Effector memory CD8-positive, alpha-beta T cell (primary cell): ENCODE data around the gene ZNF610.
A peak's percentile ranks its signal among the peaks of the same experiment; 100 is the strongest.
"Not testable (repeated sequence)": the region's sequence is repeated elsewhere in the genome, so short reads cannot be mapped to it uniquely, and the experiment has no call there.

Experiments used
- ATAC-seq: fragments of 150-1000 bp; cut with Tn5 transposase; replicated peaks from 2 replicates; pipeline ENCODE4 v1.10.0; 2021; ENCODE audit warnings: mild to moderate bottlenecking, moderate library complexity
- DNase-seq, 3 experiments: peaks; one replicate each; pipeline ENCODE4 v3.0.0; 2021
- H3K27ac Mint-ChIP-seq, 2 donors: one replicate each; pipeline ENCODE4 v1.8.0; 2022; ENCODE audit warnings: mild to moderate bottlenecking in 2 of 2, mixed read lengths in 2 of 2, moderate library complexity in 2 of 2
- H3K27me3 Mint-ChIP-seq, 2 donors: one replicate each; pipeline ENCODE4 v1.8.0; 2022; ENCODE audit warnings: mixed read lengths in 2 of 2
- H3K36me3 Mint-ChIP-seq: one replicate; pipeline ENCODE4 v1.8.0; 2022; ENCODE audit warnings: mild to moderate bottlenecking, moderate library complexity, mixed read lengths; ENCODE audit not compliant: insufficient read depth
- H3K4me1 Mint-ChIP-seq, 2 donors: one replicate each; pipeline ENCODE4 v1.8.0; 2022; ENCODE audit warnings: low read depth in 2 of 2, mixed read lengths in 2 of 2
- H3K4me3 Mint-ChIP-seq, 2 donors: one replicate each; pipeline ENCODE4 v1.8.0; 2022; ENCODE audit warnings: mild to moderate bottlenecking in 2 of 2, mixed read lengths in 2 of 2, moderate library complexity in 2 of 2
- H3K9me3 Mint-ChIP-seq, 2 donors: one replicate each; pipeline ENCODE4 v1.8.0; 2022; ENCODE audit warnings: mixed read lengths in 2 of 2

Gene ZNF610

DNA sequence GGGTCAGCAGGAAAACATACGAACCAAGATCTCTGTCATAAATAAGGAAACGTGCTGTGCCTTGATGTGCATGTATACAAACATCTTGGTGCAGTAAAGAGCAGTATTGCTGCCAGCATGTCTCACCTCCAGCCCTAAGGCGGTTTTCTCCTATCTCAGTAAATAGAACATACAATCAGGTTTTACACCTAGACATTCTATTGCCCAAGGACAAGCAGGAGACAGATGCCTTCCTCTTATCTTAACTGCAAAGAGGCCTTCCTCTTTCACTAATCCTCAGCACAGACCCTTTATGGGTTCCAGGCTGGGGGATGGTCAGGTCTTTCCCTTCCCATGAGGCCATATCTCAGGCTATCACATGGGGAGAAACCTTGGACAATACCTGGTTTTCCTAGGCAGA is 3.0 kb downstream of the ZNF610 start:
- H3K27ac Mint-ChIP-seq, DNase-seq, ATAC-seq, H3K9me3 Mint-ChIP-seq, H3K27me3 Mint-ChIP-seq, H3K4me3 Mint-ChIP-seq: not testable (repeated sequence)
- Mint-ChIP-seq H3K4me1 (peaks cover 12 to 13% of the 10 kb centered on the region in 2 donors), H3K36me3 (peaks cover 19% of the 10 kb centered on the region)

DNA sequence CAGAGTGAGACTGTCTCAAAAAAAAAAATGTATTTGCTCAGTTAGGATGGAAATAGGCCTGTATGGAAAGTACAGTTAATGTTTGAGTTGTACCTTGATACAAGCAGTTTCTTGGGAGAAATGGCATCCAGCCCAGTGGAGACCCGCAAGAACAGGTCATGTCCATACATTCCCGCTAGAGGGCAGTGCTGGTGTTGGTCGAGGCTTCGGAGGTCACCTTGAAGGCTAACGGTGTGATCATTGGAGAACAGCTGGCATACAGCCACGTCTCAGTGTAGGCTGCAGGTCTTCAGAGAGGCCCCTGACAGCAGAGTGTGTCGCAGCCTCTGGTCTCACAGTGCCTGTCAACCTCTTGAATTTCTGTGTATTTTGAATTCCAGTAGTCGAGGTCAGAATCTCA is 7.5 kb downstream of the ZNF610 start:
- Mint-ChIP-seq H3K9me3 (no peaks in the 10 kb centered on the region), H3K4me3 (no peak overlapping the region)

DNA sequence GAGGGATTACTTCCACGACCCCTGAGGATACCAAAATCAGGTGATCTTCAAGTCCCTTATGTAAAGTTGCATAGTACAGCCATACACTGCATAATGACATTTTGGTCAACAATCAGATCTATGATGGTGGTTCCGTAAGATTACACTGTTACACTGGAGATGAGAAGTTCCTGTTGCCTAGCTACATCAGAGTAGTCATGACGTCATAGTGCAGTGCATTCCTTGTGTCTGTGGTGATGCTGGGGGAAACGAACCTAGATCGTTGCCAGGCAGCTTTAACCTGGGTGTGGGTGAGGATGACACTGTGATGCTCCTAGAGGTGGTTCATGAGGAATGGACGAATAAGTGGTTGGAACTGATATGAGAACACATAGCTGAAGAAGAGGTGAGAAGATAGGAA is 9.1 kb downstream of the ZNF610 start:
- H3K27ac Mint-ChIP-seq: no peak overlapping the region
- H3K27me3 Mint-ChIP-seq: no peaks in the 10 kb centered on the region

More for the DNA sequence above, 7.5 kb downstream of the ZNF610 start:
- peak; percentile 44 to 53 (median 45) for DNase-seq
- peak; percentile 67 for ATAC-seq
- H3K27ac Mint-ChIP-seq: no peak overlapping the region
- H3K27me3 Mint-ChIP-seq: no peaks in the 10 kb centered on the region
- peaks cover 0 to 3% of the 10 kb centered on the region in 2 donors for H3K4me1 Mint-ChIP-seq
- H3K36me3 Mint-ChIP-seq: peaks cover 4% of the 10 kb centered on the region

DNA sequence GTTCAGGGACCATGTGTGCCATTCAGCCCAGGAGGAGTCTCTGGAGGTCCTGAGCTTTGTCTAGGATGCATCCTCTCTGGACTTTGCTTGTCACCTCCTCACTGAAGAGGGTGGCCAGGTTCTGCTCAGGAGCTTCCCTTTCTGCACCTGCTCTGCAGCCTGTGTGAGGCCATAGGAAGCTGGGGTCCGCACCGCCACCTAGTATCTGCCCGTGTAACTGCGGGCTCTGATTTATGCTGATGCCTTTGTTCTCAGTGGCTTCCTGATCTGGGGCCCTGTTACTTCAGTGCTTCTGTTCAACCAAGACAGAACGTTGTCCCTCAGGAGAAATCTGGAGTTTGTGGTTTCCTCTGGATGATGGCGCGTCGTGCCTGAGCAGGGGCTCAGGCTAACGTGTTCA is 15.5 kb downstream of the ZNF610 start:
- ATAC-seq (no peak), DNase-seq (no peak)
- H3K4me1 Mint-ChIP-seq: no peaks in the 10 kb centered on the region
- H3K27ac Mint-ChIP-seq: no peak overlapping the region
- no peaks in the 10 kb centered on the region for H3K36me3 Mint-ChIP-seq
- peaks cover 4 to 6% of the 10 kb centered on the region in 2 donors for H3K9me3 Mint-ChIP-seq
- H3K4me3 Mint-ChIP-seq: no peak overlapping the region
- no peaks in the 10 kb centered on the region for H3K27me3 Mint-ChIP-seq

More for the DNA sequence above, 9.1 kb downstream of the ZNF610 start:
- ATAC-seq (no peak), DNase-seq (no peak)
- H3K4me3 Mint-ChIP-seq: no peak overlapping the region
- peaks cover 0 to 3% of the 10 kb centered on the region in 2 donors for H3K4me1 Mint-ChIP-seq
- H3K36me3 Mint-ChIP-seq: no peaks in the 10 kb centered on the region
- H3K9me3 Mint-ChIP-seq: no peaks in the 10 kb centered on the region

DNA sequence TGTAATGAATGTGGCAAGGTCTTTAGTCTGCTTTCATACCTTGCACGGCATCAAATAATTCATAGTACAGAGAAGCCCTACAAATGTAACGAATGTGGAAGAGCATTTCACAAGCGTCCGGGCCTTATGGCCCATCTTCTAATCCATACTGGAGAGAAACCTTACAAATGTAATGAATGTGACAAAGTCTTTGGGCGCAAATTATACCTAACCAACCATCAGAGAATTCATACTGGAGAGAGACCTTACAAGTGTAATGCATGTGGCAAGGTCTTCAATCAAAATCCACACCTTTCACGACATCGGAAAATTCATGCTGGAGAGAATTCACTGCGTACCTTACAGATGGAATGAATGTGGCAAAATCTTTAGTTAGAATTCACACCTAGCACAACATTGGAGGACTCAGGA is 30.4 kb downstream of the ZNF610 start:
- H3K27me3 Mint-ChIP-seq: no peaks in the 10 kb centered on the region
- DNase-seq (no peak), ATAC-seq (no peak)
- H3K36me3 Mint-ChIP-seq: peaks cover 12% of the 10 kb centered on the region
- H3K4me3 Mint-ChIP-seq: no peak overlapping the region
- H3K27ac Mint-ChIP-seq: no peak overlapping the region
- H3K4me1 Mint-ChIP-seq: peaks cover 8 to 9% of the 10 kb centered on the region in 2 donors
- H3K9me3 Mint-ChIP-seq: peaks cover 10 to 21% of the 10 kb centered on the region in 2 donors

DNA sequence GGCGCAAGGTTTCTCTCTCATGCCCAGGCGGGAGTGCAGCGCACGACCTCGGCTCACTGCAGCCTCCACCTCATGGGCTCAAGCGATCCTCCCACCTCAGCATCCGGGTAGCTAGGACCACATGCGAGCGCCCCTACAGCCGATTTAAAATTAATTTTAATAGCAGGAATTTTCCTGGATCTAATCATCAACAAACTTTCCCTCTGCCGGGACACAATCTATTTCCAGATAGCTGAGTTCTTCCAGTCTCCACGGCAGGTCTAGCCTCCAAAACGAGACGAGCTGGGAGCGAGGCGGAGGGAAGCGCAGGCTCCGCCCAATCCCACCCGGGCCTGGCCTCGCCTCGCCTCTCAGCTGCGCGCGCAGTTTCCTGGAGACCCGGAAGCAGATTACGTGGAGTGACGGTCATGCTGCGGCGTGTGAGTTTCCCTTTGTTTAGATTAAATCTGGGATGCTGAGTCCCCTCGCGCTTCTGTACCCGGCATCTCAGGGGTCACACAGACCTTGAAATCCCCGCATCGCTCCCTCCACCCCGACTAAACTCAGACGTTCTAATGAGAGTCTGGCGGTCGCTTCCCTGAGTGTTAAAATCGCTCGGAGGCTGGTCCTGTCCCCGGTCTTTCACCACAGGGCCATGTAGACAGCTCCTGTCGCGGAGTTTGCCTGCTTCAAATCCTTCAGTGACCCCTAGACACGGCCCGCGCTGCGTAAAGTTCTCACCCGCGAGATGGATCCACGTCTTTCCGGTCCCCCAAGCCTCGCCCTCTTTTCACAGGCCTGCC is 33.7 kb downstream of the ZNF610 start, which contains the start of gene ZNF880:
Gene ZNF880 (plus strand): TSS at position 365 of the 782 bp plus-strand sequence. CDS start 43 bp downstream, at position 408.
- Mint-ChIP-seq H3K27me3 (no peaks in the 10 kb centered on the region), H3K4me1 (peaks cover 8 to 9% of the 10 kb centered on the region in 2 donors), H3K36me3 (peaks cover 30% of the 10 kb centered on the region), H3K9me3 (peaks cover 6 to 13% of the 10 kb centered on the region in 2 donors), H3K27ac (peak within 1 kb of the TSS; percentile 96 to 100), H3K4me3 (peak within 1 kb of the TSS; percentile 90 to 97)
- ATAC-seq (peak; percentile 93), DNase-seq (peak; percentile 86 to 90 (median 86))

DNA sequence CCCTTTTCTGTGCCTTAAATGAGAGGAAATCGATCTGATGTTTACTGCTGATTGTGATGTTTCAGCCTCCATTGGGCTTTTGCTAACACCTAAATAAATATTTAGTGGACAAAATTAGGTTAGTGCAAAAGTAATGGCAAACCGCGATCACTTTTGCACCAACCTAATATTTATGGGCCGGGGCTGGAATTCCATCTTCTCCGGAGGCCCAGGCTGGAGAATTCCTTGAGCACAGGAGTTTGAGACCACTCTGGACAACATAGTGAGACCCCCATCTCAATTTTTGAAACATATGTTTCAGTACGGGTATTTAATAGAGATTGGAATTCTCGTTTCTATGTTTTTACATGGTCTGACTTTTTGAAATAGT is 34.3 kb downstream of the ZNF610 start:
- ATAC-seq: no peak
- Mint-ChIP-seq H3K27me3 (no peaks in the 10 kb centered on the region), H3K4me1 (peaks cover 8 to 9% of the 10 kb centered on the region in 2 donors), H3K36me3 (peaks cover 36% of the 10 kb centered on the region), H3K4me3 (peak overlapping the region; percentile 90 to 97), H3K9me3 (peaks cover 6 to 10% of the 10 kb centered on the region in 2 donors), H3K27ac (peak overlapping the region; percentile 96 to 100)
- DNase-seq: no peak

DNA sequence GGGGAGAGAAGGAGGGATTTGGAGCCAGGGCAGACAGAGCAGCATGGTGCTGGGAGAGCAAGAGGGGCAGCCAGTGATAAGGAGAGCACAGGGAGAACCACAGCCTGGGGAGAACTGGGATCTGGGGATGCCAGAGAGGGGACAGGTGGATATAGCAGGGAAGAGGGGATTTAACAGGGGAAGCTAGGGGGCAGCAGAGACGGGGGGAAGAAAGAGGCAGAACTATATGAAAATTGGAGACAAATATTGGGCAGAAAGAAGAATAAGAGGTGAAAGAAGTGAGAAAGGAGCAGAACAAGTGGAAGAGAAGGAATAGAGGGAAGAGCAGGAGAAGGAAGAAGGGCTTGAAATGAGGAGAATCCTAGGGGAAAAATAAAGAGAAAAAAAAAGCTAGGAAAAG is 55.1 kb downstream of the ZNF610 start:
- DNase-seq (no peak), ATAC-seq (no peak)
- no peaks in the 10 kb centered on the region for H3K27me3 Mint-ChIP-seq
- no peaks in the 10 kb centered on the region for H3K36me3 Mint-ChIP-seq
- no peak overlapping the region for H3K27ac Mint-ChIP-seq
- no peaks in the 10 kb centered on the region for H3K4me1 Mint-ChIP-seq
- no peak overlapping the region for H3K4me3 Mint-ChIP-seq
- H3K9me3 Mint-ChIP-seq: peaks cover 12 to 17% of the 10 kb centered on the region in 2 donors

DNA sequence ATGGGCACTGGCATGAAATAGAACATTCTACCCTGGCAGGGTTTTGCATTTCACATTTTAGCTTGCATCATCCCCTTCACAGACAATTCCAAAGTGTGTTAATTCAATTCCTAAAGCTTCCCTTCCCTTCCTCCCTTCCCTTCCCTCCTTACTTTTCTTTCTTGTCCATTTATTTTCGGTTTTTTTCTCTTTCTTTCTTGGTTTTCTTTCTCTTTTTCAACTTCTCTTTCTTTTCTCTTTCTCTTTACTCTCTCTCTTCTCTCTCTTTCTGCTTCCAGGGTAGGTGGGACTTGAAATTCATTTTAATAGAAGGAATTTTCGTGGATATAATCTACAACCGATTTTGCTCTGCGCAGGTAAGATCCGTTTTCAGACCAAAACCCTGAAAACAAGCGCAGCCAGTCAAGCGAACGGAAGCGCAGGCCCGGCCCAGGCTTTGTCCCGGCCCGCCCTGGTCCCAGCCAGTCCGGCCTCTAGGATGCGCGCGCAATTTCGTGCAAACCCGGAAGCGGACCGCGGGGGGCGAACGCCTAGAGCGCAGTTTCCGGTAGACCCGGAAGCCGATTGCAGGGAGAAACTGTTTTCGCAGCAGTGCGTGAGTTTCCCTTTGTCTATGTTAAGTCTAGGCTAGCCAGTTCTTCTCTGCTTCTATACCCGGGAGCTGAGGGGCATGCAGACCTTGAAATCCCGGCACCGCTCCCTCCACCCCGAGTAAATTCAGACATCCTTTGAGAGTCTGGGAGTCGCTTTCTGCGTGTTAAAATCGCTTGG is 61.5 kb downstream of the ZNF610 start, which contains the start of gene ZNF528:
Gene ZNF528 (plus strand): TSS at position 540 of the 771 bp plus-strand sequence. CDS start 4,165 bp downstream, outside the sequence.
- peaks cover 17 to 20% of the 10 kb centered on the region in 2 donors for H3K9me3 Mint-ChIP-seq
- peak; percentile 98 for ATAC-seq
- peak within 1 kb of the TSS; percentile 96 to 97 for H3K27ac Mint-ChIP-seq
- H3K36me3 Mint-ChIP-seq: peaks cover 37% of the 10 kb centered on the region
- peaks cover 12 to 16% of the 10 kb centered on the region in 2 donors for H3K4me1 Mint-ChIP-seq
- H3K27me3 Mint-ChIP-seq: no peaks in the 10 kb centered on the region
- DNase-seq: peak; percentile 92 to 94 (median 92)
- peak within 1 kb of the TSS; percentile 96 to 98 for H3K4me3 Mint-ChIP-seq

DNA sequence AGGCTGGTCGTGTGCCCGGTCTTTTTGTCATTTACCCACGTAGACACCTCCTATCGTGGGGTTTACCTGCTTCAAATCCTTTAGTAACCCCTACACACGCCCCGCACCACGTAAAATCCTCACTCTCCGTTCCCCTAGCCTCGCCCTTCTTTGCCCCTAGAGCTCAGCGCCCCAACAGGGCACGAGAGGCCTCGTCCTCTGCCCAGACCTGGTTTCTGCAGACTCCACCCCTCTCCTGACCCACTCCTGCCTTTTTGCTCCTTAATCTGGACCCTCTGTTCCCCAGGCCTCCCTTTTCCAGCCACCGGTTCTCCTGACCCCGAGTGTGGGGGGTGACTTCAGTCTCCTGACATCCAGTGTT is 62.0 kb downstream of the ZNF610 start:
- peak overlapping the region; percentile 96 to 98 for H3K4me3 Mint-ChIP-seq
- no peaks in the 10 kb centered on the region for H3K27me3 Mint-ChIP-seq
- ATAC-seq: peak; percentile 46
- H3K27ac Mint-ChIP-seq: peak overlapping the region; percentile 96 to 97
- peaks cover 12 to 16% of the 10 kb centered on the region in 2 donors for H3K4me1 Mint-ChIP-seq
- peaks cover 17 to 20% of the 10 kb centered on the region in 2 donors for H3K9me3 Mint-ChIP-seq
- peak in 1 of 3 experiments; percentile 4 for DNase-seq
- H3K36me3 Mint-ChIP-seq: peaks cover 38% of the 10 kb centered on the region

DNA sequence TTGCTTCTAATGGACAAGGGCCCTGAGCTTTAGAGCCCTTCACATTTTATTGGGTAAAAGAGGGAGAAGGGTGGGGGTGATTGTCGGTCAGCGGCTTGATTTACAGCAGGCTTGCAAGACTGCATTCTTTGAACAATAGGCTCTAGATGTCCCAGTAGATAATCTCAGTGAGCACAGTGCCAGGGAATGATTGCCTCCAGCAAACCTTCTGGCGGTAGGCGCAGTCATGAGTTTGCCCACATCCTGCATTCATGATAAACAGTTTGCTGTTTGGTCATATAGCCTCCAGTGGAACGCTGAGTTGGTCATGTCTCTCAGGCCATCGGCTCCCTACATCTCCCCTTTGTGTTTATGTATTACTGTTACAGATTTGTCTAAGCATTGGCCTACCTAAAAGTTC is 74.2 kb downstream of the ZNF610 start:
- DNase-seq: no peak
- H3K4me3 Mint-ChIP-seq: no peak overlapping the region
- peaks cover 0 to 3% of the 10 kb centered on the region in 2 donors for H3K9me3 Mint-ChIP-seq
- no peak for ATAC-seq
- H3K36me3 Mint-ChIP-seq: peaks cover 35% of the 10 kb centered on the region
- no peaks in the 10 kb centered on the region for H3K4me1 Mint-ChIP-seq
- no peaks in the 10 kb centered on the region for H3K27me3 Mint-ChIP-seq
- no peak overlapping the region for H3K27ac Mint-ChIP-seq

DNA sequence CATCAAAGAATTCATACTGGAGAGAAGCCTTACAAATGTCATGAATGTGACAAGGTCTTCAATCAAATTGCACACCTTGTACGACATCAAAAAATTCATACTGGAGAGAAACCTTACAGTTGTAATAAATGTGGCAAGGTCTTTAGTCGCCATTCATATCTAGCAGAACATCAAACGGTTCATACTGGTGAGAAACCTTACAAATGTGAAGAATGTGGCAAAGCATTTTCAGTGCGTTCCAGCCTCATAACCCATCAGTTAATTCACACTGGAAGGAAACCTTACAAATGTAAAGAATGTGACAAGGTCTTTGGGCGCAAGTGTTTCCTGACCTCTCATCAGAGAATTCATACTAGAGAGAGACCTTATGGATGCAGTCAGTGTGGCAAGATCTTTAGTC is 79.7 kb downstream of the ZNF610 start:
- Mint-ChIP-seq H3K4me3 (no peak overlapping the region), H3K9me3 (peaks cover 8 to 11% of the 10 kb centered on the region in 2 donors), H3K4me1 (no peaks in the 10 kb centered on the region), H3K36me3 (no peaks in the 10 kb centered on the region), H3K27me3 (no peaks in the 10 kb centered on the region), H3K27ac (no peak overlapping the region)
- DNase-seq: no peak
- ATAC-seq: no peak
